Naive thymus-derived CD8-positive, alpha-beta T cell (primary cell): ENCODE measurements around the gene FHDC1. TPM values are rescaled to one million over a fixed set of nuclear protein-coding genes. Genes with fewer than 3 reads are reported as not detected.

Source experiments
- ATAC-seq, 2 donors: fragments of 150-1000 bp; cut with Tn5 transposase in 1 of 2; sonication (Bioruptor Pico), chemical (Tn5 transposase) in 1 of 2; 1 replicate in 1 of 2; 2 replicates in 1 of 2; pipeline ENCODE4 v1.10.0; 2021; ENCODE audit warnings: mild to moderate bottlenecking in 2 of 2, moderate library complexity in 2 of 2
- POLR2A ChIA-PET: fragments of 350-600 bp; sonication (Branson Sonifier 250); formaldehyde crosslinking; loops from one replicate; lab custom pipeline; 2021; ENCODE audit warnings: antibody characterized with exemption; lab: Charles Lee
- DNase-seq, 10 donors: peaks; one replicate each; pipeline versions ENCODE4 v3.0.0 to v3.0.0-alpha.2; 2020 to 2022
- H3K27ac Mint-ChIP-seq, 10 donors: one replicate each; pipeline ENCODE4 v1.8.0; 2020 to 2022; ENCODE audit warnings: mild to moderate bottlenecking in 10 of 10, mixed read lengths in 10 of 10, moderate library complexity in 4 of 10, inconsistent platforms in 1 of 10
- H3K27me3 Mint-ChIP-seq, 5 donors: one replicate each; pipeline ENCODE4 v1.8.0; 2021 to 2022; ENCODE audit warnings: mixed read lengths in 5 of 5
- H3K36me3 Mint-ChIP-seq, 3 donors: one replicate each; pipeline ENCODE4 v1.8.0; 2020 to 2022; ENCODE audit warnings: mixed read lengths in 3 of 3, mild to moderate bottlenecking in 2 of 3, inconsistent platforms in 1 of 3
- H3K4me1 Mint-ChIP-seq, 4 donors: one replicate each; pipeline ENCODE4 v1.8.0; 2021 to 2022; ENCODE audit warnings: mixed read lengths in 4 of 4
- H3K4me3 Mint-ChIP-seq, 10 donors: one replicate each; pipeline ENCODE4 v1.8.0; 2020 to 2022; ENCODE audit warnings: mild to moderate bottlenecking in 10 of 10, mixed read lengths in 10 of 10, moderate library complexity in 6 of 10, inconsistent platforms in 1 of 10
- H3K9me3 Mint-ChIP-seq, 9 donors: one replicate each; pipeline ENCODE4 v1.8.0; 2020 to 2022; ENCODE audit warnings: mixed read lengths in 9 of 9, mild to moderate bottlenecking in 3 of 9, inconsistent platforms in 1 of 9, moderate library complexity in 1 of 9
- polyA plus RNA-seq, 3 donors: library from polyadenylated mRNA; unstranded; fragments of 300-500 nt; fragmentation: Illumina TruSeq; gene quantifications; one replicate each; pipeline ENCODE4 v1.2.3, GENCODE V29; 2021
- total RNA-seq, 8 experiments: library from RNA in 2 of 8; stranded (reverse) in 2 of 8; gene quantifications; one replicate each; pipeline ENCODE4 v1.2.3 and lab custom pipeline; 2021 to 2026

FHDC1 gene
- total and polyA plus RNA-seq, 5 experiments from 2014 or later = 0.09 to 0.39 (median 0.27) TPM; not detected in 2

GRCh38 chr4:152996111-152996571, 60.0 kb downstream of the FHDC1 start:
- ATAC-seq = no peak
- H3K27me3 Mint-ChIP-seq = peaks cover 0 to 30% (median 10%) of the 10 kb centered on the region in 5 donors
- peaks cover 0 to 2% (median 0%) of the 10 kb centered on the region in 4 donors for H3K4me1 Mint-ChIP-seq
- no peak for DNase-seq
- H3K36me3 Mint-ChIP-seq = no peaks in the 10 kb centered on the region
- no peak overlapping the region for H3K4me3 Mint-ChIP-seq
- peak overlapping the region in 1 of 10 donors; percentile 72 for H3K27ac Mint-ChIP-seq
- no peaks in the 10 kb centered on the region for H3K9me3 Mint-ChIP-seq
- POLR2A ChIA-PET = no interaction called here

- DNase-seq (no peak), ATAC-seq (no peak)
- Mint-ChIP-seq H3K9me3 (no peaks in the 10 kb centered on the region), H3K27me3 (peaks cover 0 to 34% (median 10%) of the 10 kb centered on the region in 5 donors), H3K36me3 (no peaks in the 10 kb centered on the region), H3K4me3 (no peak overlapping the region), H3K27ac (no peak overlapping the region), H3K4me1 (peaks cover 0 to 2% (median 0%) of the 10 kb centered on the region in 4 donors)
- POLR2A ChIA-PET = no interaction called here
These were observed 60.5 kb downstream of the FHDC1 start for GRCh38 chr4:152996672-152997071.

GRCh38 chr4:152997288-152997687, 61.2 kb downstream of the FHDC1 start:
- no peak for ATAC-seq
- peaks cover 0 to 2% (median 0%) of the 10 kb centered on the region in 4 donors for H3K4me1 Mint-ChIP-seq
- H3K27ac Mint-ChIP-seq = no peak overlapping the region
- no peak overlapping the region for H3K4me3 Mint-ChIP-seq
- no peak for DNase-seq
- no peaks in the 10 kb centered on the region for H3K9me3 Mint-ChIP-seq
- no peaks in the 10 kb centered on the region for H3K36me3 Mint-ChIP-seq
- POLR2A ChIA-PET = no interaction called here
- peaks cover 0 to 40% (median 10%) of the 10 kb centered on the region in 5 donors for H3K27me3 Mint-ChIP-seq

GRCh38 chr4:152997771-152998487, 61.8 kb downstream of the FHDC1 start:
- POLR2A ChIA-PET = no interaction called here

GRCh38 chr4:152998861-152999260, 62.7 kb downstream of the FHDC1 start:
- ATAC-seq = no peak

More at GRCh38 chr4:152997771-152998487, 61.8 kb downstream of the FHDC1 start:
- Mint-ChIP-seq H3K4me1 (peaks cover 0 to 2% (median 0%) of the 10 kb centered on the region in 4 donors), H3K27me3 (peaks cover 0 to 41% (median 10%) of the 10 kb centered on the region in 5 donors), H3K27ac (no peak overlapping the region), H3K9me3 (no peaks in the 10 kb centered on the region), H3K4me3 (no peak overlapping the region), H3K36me3 (no peaks in the 10 kb centered on the region)
- DNase-seq = no peak
- ATAC-seq = no peak

GRCh38 chr4:152999346-153000075, 63.4 kb downstream of the FHDC1 start:
- Mint-ChIP-seq H3K4me3 (no peak overlapping the region), H3K9me3 (no peaks in the 10 kb centered on the region), H3K36me3 (no peaks in the 10 kb centered on the region), H3K27me3 (peaks cover 0 to 41% (median 10%) of the 10 kb centered on the region in 5 donors), H3K27ac (no peak overlapping the region), H3K4me1 (peaks cover 0 to 2% (median 0%) of the 10 kb centered on the region in 4 donors)
- ATAC-seq (no peak), DNase-seq (no peak)
- POLR2A ChIA-PET = no interaction called here

More at GRCh38 chr4:152998861-152999260, 62.7 kb downstream of the FHDC1 start:
- no peaks in the 10 kb centered on the region for H3K9me3 Mint-ChIP-seq
- peaks cover 0 to 41% (median 10%) of the 10 kb centered on the region in 5 donors for H3K27me3 Mint-ChIP-seq
- no peak overlapping the region for H3K4me3 Mint-ChIP-seq
- POLR2A ChIA-PET = no interaction called here
- H3K4me1 Mint-ChIP-seq = peaks cover 0 to 2% (median 0%) of the 10 kb centered on the region in 4 donors
- DNase-seq = no peak
- no peaks in the 10 kb centered on the region for H3K36me3 Mint-ChIP-seq
- H3K27ac Mint-ChIP-seq = no peak overlapping the region

- Mint-ChIP-seq H3K27me3 (peaks cover 0 to 41% (median 10%) of the 10 kb centered on the region in 5 donors), H3K4me1 (peaks cover 0 to 2% (median 0%) of the 10 kb centered on the region in 4 donors), H3K27ac (no peak overlapping the region), H3K4me3 (no peak overlapping the region), H3K36me3 (no peaks in the 10 kb centered on the region), H3K9me3 (no peaks in the 10 kb centered on the region)
- ATAC-seq (no peak), DNase-seq (no peak)
- POLR2A ChIA-PET = no interaction called here
These were observed 63.9 kb downstream of the FHDC1 start for GRCh38 chr4:153000076-153000420.

GRCh38 chr4:153001626-153002025, 65.5 kb downstream of the FHDC1 start:
- Mint-ChIP-seq H3K4me3 (no peak overlapping the region), H3K9me3 (no peaks in the 10 kb centered on the region), H3K4me1 (peaks cover 0 to 6% (median 0%) of the 10 kb centered on the region in 4 donors), H3K27ac (peak overlapping the region in 1 of 10 donors; percentile 23), H3K27me3 (peaks cover 0 to 28% (median 7%) of the 10 kb centered on the region in 5 donors), H3K36me3 (no peaks in the 10 kb centered on the region)
- ATAC-seq (no peak), DNase-seq (no peak)
- POLR2A ChIA-PET = no interaction called here

GRCh38 chr4:153002110-153002509, 66.0 kb downstream of the FHDC1 start:
- DNase-seq = no peak
- Mint-ChIP-seq H3K27me3 (peaks cover 0 to 26% (median 6%) of the 10 kb centered on the region in 5 donors), H3K9me3 (no peaks in the 10 kb centered on the region), H3K4me3 (no peak overlapping the region), H3K4me1 (peaks cover 0 to 8% (median 0%) of the 10 kb centered on the region in 4 donors), H3K27ac (no peak overlapping the region), H3K36me3 (no peaks in the 10 kb centered on the region)
- POLR2A ChIA-PET = no interaction called here
- ATAC-seq = no peak

GRCh38 chr4:153004081-153004850, 68.1 kb downstream of the FHDC1 start:
- Mint-ChIP-seq H3K36me3 (no peaks in the 10 kb centered on the region), H3K4me1 (peaks cover 0 to 12% (median 0%) of the 10 kb centered on the region in 4 donors), H3K9me3 (no peaks in the 10 kb centered on the region), H3K4me3 (peak overlapping the region in 1 of 10 donors; percentile 30), H3K27ac (no peak overlapping the region), H3K27me3 (peaks cover 0 to 11% (median 3%) of the 10 kb centered on the region in 5 donors)
- no peak for ATAC-seq
- DNase-seq = no peak
- POLR2A ChIA-PET = no interaction called here

- DNase-seq = no peak
- Mint-ChIP-seq H3K27ac (peak overlapping the region in 1 of 10 donors; percentile 8), H3K4me3 (no peak overlapping the region)
These were observed 69.8 kb downstream of the FHDC1 start for GRCh38 chr4:153005899-153006381.

GRCh38 chr4:153008578-153009199, 72.6 kb downstream of the FHDC1 start:
- H3K9me3 Mint-ChIP-seq = peaks cover 0 to 14% (median 0%) of the 10 kb centered on the region in 9 donors
- H3K27ac Mint-ChIP-seq = no peak overlapping the region
- peaks cover 0 to 12% (median 0%) of the 10 kb centered on the region in 4 donors for H3K4me1 Mint-ChIP-seq
- ATAC-seq = no peak
- no peaks in the 10 kb centered on the region for H3K27me3 Mint-ChIP-seq
- no peak overlapping the region for H3K4me3 Mint-ChIP-seq
- POLR2A ChIA-PET = no interaction called here
- DNase-seq = no peak
- H3K36me3 Mint-ChIP-seq = peaks cover 0 to 9% (median 0%) of the 10 kb centered on the region in 3 donors

More at GRCh38 chr4:153005899-153006381, 69.8 kb downstream of the FHDC1 start:
- POLR2A ChIA-PET = no interaction called here
- Mint-ChIP-seq H3K4me1 (peaks cover 0 to 12% (median 0%) of the 10 kb centered on the region in 4 donors), H3K36me3 (no peaks in the 10 kb centered on the region), H3K9me3 (peaks cover 0 to 6% (median 0%) of the 10 kb centered on the region in 9 donors), H3K27me3 (peaks cover 0 to 11% (median 3%) of the 10 kb centered on the region in 5 donors)
- no peak for ATAC-seq
